GM19193 (cell line): ENCODE data around the gene RABGEF1.

Source experiments
- POLR2A ChIP-seq: IDR thresholded peaks from 4 replicates; pipeline ENCODE4 v1.6.1; 2011; ENCODE audit not compliant: insufficient read depth, insufficient read length; ENCODE audit errors: extremely low read depth

The RABGEF1 gene

GRCh38 chr7:66731986-66732385, 8.5 kb upstream of the RABGEF1 start:
- no peak for TF ChIP-seq POLR2A

- no peak for TF ChIP-seq POLR2A
These were observed 8.1 kb upstream of the RABGEF1 start for GRCh38 chr7:66732439-66732838.

- TF ChIP-seq POLR2A, result no peak
These were observed 6.5 kb upstream of the RABGEF1 start for GRCh38 chr7:66734006-66734405.

GRCh38 chr7:66735154-66735553, 5.4 kb upstream of the RABGEF1 start:
- TF ChIP-seq POLR2A, result no peak

GRCh38 chr7:66735850-66736249, 4.7 kb upstream of the RABGEF1 start:
- TF ChIP-seq POLR2A, result no peak

GRCh38 chr7:66736892-66737291, 3.6 kb upstream of the RABGEF1 start:
- TF ChIP-seq POLR2A, result no peak

- peak; percentile 40 for TF ChIP-seq POLR2A
These were observed 2.9 kb upstream of the RABGEF1 start for GRCh38 chr7:66737667-66738066.

- TF ChIP-seq POLR2A, result no peak
These were observed 1.1 kb upstream of the RABGEF1 start for GRCh38 chr7:66739477-66739876.

GRCh38 chr7:66739953-66740301, 606 bp upstream of the RABGEF1 start:
- no peak for TF ChIP-seq POLR2A

- TF ChIP-seq POLR2A, result no peak
These were observed 1.1 kb downstream of the RABGEF1 start for GRCh38 chr7:66741710-66742049.

GRCh38 chr7:66743920-66744319, 3.4 kb downstream of the RABGEF1 start:
- no peak for TF ChIP-seq POLR2A

- no peak for TF ChIP-seq POLR2A
These were observed 6.9 kb downstream of the RABGEF1 start for GRCh38 chr7:66747385-66747784.

GRCh38 chr7:66747881-66748511, 7.5 kb downstream of the RABGEF1 start:
- no peak for TF ChIP-seq POLR2A

GRCh38 chr7:66748791-66749190, 8.3 kb downstream of the RABGEF1 start:
- no peak for TF ChIP-seq POLR2A

- TF ChIP-seq POLR2A, result no peak
These were observed 11.4 kb downstream of the RABGEF1 start for GRCh38 chr7:66751945-66752344.

- no peak for TF ChIP-seq POLR2A
These were observed 14.0 kb downstream of the RABGEF1 start for GRCh38 chr7:66754541-66754940.

GRCh38 chr7:66756889-66757288, 16.4 kb downstream of the RABGEF1 start:
- no peak for TF ChIP-seq POLR2A

GRCh38 chr7:66757939-66758338, 17.4 kb downstream of the RABGEF1 start:
- TF ChIP-seq POLR2A, result no peak

GRCh38 chr7:66758950-66759628, 18.6 kb downstream of the RABGEF1 start:
- no peak for TF ChIP-seq POLR2A
